Placental epithelial cell (primary cell): ENCODE measurements around the gene C12orf42. TPM values are rescaled to one million over a fixed set of nuclear protein-coding genes. Genes with fewer than 3 reads are reported as not detected.

ENCODE experiments used
- total RNA-seq: library from RNA; depleted of rRNA; stranded (reverse); fragments of >200 nt; gene quantifications from 2 replicates; pipeline ENCODE4 v1.2.3, GENCODE V29; 2012

The C12orf42 gene
- total RNA-seq, result 0.43 and 0.79 TPM in 2 replicates

DNA sequence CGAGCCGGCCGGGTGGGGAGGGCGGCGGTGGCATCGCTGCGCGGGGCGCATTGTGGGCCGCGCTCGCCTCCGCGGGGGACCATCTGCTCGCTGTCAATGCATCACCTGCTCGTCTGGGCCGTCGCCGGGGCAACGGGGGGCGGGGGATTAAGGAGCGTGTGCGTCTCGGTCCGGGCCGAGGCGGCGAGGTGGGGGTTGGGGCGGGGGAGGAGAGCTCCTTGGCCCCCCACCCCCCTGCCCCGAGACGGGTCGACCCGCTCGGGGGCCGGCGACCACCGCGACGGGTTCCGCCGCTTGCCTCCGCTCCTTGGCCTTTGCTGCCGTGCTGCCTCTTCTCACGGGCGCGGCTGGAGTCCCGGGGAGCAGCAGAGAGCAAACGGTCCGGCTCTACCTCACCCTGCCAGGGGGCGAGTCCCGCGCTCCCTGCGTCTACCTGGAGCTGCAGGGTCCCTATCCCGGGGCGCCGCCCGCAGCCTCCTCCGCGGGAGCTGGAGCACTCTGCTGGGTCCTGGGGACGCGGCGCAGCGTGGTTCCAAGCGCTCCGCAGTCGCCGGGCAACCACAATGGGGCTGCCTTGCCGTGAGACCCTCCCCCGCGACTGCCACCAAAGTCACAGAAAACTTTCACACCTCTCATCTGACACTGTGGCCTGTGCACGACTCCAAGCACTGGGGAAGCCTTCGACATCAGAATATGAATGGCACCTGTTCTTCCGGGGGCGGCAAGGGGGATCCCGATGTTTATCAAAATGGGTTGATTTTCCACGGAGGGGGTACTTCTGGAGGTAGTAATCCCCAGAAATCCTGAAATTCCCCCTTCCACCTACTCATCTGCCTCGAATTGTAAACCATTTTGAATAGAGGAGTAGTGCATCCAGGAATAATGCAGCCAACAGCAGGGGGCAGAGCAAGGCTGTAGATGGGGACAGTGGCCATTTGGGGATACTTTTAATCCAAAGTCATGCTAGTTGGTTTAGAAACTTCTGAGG is at the start of gene C12orf42:
C12orf42 (minus strand) TSS at position 500 of the 988 bp plus-strand sequence. CDS start 17,542 bp downstream, outside the sequence.

Other genes starting within 250 kb of the C12orf42 start
- not detected in 2 replicates for gene STAB2, start 91.3 kb upstream of the C12orf42 start, total RNA-seq